Vagina (tissue), 2 donors: Measurements from ENCODE around the gene MORN5.

Experiments used
- POLR2A ChIP-seq, 2 donors: fragments of 450-650 bp; IDR thresholded peaks; one replicate each; pipeline ENCODE4 v1.6.1; 2017; ENCODE audit warnings: antibody characterized with exemption in 2 of 2, mild to moderate bottlenecking in 2 of 2, moderate library complexity in 2 of 2
- TF ChIP-seq, protein P1 (sequence below), 3 experiments: fragments of 450-650 bp in 2 of 3; fragments of 200-600 bp in 1 of 3; sonication (generic) in 1 of 3; IDR thresholded peaks; one replicate each; pipeline ENCODE4 v1.5.1; 2017 to 2019; ENCODE audit warnings: antibody characterized with exemption in 3 of 3, mild to moderate bottlenecking in 2 of 3, moderate library complexity in 2 of 3

DNA sequence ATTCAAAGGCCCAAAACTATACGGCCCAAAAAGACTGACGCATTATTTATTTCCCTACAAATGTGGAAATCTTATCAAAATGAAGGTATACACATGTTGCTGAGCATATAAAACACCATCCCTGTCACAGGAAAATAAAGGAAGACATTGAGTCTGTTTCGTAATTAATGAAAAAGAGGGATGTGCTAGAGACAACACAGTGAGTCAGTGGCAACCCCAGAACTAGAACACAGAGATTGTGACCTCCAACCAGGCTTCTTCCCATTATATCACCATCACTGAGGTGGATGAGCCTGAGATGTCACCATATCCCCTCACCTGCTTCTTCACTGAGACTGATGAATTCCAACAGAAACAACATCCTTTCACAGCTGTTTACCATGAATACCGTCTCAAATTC, 3.9 kb upstream of the MORN5 start:
- TF ChIP-seq, protein P1, sequence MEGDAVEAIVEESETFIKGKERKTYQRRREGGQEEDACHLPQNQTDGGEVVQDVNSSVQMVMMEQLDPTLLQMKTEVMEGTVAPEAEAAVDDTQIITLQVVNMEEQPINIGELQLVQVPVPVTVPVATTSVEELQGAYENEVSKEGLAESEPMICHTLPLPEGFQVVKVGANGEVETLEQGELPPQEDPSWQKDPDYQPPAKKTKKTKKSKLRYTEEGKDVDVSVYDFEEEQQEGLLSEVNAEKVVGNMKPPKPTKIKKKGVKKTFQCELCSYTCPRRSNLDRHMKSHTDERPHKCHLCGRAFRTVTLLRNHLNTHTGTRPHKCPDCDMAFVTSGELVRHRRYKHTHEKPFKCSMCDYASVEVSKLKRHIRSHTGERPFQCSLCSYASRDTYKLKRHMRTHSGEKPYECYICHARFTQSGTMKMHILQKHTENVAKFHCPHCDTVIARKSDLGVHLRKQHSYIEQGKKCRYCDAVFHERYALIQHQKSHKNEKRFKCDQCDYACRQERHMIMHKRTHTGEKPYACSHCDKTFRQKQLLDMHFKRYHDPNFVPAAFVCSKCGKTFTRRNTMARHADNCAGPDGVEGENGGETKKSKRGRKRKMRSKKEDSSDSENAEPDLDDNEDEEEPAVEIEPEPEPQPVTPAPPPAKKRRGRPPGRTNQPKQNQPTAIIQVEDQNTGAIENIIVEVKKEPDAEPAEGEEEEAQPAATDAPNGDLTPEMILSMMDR (IDR thresholded peaks at IDR 0.05), result no peak
- TF ChIP-seq POLR2A (IDR thresholded peaks at IDR 0.05), result no peak
